ENCODE measurements around the gene PTTG1IP2.

Gene PTTG1IP2

DNA sequence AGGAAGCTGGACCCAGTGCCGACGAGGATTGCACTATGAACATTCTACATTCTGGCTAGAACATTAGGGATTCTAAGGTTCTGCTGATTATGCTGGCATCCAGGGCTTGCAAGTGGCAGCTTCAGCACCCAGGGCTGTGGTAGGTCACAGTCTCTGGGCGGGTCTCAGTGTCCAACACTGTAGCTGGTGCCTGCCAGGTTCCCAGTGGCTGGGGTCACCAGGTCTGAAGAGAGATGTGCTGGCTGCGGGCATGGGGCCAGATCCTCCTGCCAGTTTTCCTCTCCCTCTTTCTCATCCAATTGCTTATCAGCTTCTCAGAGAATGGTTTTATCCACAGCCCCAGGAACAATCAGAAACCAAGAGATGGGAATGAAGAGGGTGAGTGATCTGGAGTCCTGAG, at the start of gene PTTG1IP2:
Gene PTTG1IP2, plus strand, starts transcription at position 86 of the 400 bp plus-strand sequence. Its CDS starts 148 bp downstream, at position 234.
- DNase-seq = no peak

DNA sequence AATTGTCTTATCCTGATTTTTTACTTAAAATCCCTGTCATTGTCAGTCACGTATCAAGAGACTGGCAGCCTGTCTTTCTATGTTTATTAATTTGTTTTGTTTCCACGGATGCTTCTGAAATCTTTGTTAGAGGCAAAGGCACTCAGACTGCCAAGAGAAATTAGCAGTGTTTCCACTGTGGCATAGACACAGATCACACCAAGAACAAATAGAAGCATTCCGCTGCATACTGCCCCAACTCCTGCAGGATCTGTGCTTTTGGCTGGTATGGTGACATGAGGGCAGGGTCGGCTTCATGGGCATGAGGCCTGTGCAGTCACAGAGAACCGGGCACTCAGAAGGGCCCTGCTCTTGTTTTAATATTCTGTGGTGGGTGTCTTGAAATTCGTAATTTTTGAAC, 47.8 kb upstream of the PTTG1IP2 start:
- no peak for DNase-seq

GRCh38 chr7:90424720-90425119, 44.7 kb upstream of the PTTG1IP2 start:
- DNase-seq = peak; percentile 50

DNA sequence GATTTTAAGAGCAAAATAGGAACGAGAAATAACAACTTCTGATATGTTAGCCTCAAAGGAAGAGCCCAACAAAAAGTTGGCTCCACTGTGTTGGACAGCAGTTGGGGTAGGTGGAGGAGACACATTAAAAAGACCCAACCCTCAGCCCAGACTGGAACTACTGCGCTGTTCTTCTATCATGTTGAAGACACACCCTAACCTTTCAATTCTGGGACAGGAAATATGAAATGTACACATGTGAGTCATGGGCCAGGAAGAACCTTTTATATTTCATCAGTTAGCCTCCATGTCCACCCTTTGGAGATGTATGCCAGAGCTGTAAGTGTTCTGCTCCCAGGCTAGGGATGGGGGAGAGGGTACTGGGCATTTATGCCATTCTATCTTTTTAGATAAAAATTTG, 44.1 kb upstream of the PTTG1IP2 start:
- peak; percentile 32 for DNase-seq

GRCh38 chr7:90430614-90431460, 38.6 kb upstream of the PTTG1IP2 start:
- DNase-seq = no peak

DNA sequence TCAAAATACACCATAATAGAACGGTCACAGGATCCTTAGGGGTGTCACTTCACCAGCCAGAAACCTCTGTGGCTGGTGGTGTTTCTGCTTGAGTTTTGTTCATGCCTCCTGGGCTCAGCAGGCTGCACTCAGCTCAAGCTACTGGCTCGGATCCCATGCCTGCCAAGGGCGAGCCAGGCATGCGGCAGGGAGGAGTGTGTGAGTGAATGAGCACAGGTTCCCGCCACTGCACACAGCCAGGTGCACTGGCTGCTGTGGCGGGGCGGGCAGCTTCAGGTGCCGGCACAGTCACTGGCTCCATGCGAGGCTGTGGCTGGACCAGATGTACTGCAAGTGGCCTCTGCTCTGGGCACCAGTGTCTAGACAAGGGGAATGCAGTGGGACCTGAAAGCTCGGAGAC, 36.7 kb upstream of the PTTG1IP2 start:
- no peak for DNase-seq

GRCh38 chr7:90433221-90433620, 36.2 kb upstream of the PTTG1IP2 start:
- DNase-seq = no peak

- no peak for DNase-seq
Observed at GRCh38 chr7:90445633-90446032, 23.8 kb upstream of the PTTG1IP2 start.

DNA sequence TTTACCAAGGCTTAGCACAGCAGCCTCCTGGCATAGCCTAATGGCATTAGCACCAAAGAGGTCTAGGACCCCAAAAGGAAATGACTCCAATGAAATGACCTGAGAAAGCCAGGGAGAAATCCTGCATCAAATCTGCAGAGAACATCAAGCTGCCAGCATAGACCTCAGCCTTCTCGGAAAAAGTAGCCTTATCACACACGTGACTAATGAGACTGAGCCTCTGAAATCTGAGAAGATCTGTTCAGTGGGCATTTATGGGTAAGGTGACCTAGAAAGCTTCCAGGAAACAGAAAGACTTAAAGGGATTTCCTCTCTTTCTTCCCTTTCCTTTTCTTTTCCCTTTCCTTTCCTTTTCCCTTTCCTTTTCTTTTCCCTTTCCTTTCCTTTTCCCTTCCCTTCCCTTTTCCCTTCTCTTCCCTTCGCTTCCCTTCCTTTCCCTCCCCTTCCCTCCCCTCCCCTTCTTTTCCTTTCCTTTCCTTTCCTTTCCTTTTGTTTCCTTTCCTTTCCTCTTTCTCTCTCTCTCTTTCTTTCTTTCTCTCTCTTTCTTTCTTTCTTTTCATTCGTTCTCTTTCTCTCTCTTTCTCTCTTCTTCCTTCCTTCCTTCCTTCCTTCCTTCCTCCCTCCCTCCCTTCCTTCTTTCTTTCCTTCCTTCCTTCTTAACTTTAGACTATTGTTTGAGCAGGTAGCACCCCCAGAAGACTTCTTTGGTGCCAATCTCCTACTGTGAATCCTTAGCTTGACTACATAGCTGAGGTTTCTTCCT, 23.1 kb upstream of the PTTG1IP2 start:
- DNase-seq = no peak

DNA sequence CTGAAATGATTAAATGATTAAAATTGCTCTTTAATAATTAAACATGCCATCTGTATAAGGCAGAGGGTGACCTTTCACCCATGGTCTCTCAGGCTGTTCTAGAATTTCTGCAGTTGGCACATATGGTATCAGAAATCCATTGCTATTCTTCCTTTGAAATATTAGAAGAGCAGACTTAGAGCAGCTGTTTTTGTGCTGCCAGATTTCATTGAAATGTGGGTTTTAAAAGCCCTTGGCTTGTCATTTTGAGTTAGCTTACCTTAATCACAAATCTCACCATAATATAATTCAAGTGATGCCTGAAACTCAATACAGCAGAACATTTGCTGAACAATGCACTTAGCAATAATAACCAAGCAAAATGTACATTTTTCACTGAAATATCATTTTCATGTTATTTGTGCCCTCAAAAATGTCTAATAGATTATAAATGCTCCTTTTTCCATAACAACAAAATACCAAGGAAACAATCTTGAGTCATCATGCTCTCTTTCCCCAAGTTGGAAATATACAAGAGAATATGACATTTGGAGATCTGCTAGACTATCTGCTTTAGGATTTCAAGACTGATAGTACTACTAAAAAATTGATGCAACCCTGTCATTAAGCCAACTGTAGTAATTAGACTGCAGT, 16.1 kb upstream of the PTTG1IP2 start:
- DNase-seq = no peak

DNA sequence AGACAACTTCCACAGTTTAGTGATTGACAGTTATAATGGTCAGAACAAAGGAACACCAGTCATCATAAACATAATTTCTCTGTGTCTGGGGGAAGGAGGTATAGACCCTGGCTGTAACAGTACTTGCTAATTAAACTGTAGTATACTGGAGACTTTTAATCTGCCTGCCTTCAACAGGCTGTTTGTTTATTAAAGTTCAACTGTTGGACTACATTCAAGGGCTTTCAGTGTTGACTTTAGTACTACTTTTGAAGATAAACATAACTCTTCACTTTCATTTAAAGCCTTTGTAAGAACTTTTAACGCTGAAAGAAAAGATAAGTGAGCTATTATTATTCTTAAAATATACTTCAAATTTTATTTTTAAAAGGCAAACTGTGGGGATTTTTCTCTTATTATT, 15.5 kb upstream of the PTTG1IP2 start:
- no peak for DNase-seq

- DNase-seq = peak; percentile 44
Observed at GRCh38 chr7:90455163-90456030, 14.0 kb upstream of the PTTG1IP2 start.

DNA sequence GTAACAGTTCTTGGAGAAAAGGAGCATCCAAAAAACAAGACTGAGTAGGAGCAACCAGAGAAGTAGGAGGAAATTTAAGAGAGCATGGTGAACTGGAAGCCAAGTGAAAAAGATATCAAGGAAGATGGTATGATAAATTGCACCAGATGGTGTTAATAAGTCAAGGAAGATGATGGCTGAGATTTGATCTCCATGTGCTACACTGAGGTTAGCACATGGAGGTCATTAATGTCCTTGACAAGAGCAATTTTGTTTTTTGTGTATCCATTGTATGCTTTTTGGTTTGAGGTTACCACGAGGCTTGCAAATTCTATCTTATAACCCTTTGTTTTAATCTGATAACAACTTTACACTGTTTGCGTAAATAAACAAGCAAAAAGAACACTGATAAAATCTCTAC, 11.3 kb upstream of the PTTG1IP2 start:
- DNase-seq = no peak

- no peak for DNase-seq
Observed at GRCh38 chr7:90459888-90460287, 9.6 kb upstream of the PTTG1IP2 start.

- no peak for DNase-seq
Observed at GRCh38 chr7:90461219-90461618, 8.2 kb upstream of the PTTG1IP2 start.

- DNase-seq = peak; percentile 7
Observed at GRCh38 chr7:90463151-90463628, 6.2 kb upstream of the PTTG1IP2 start.

DNA sequence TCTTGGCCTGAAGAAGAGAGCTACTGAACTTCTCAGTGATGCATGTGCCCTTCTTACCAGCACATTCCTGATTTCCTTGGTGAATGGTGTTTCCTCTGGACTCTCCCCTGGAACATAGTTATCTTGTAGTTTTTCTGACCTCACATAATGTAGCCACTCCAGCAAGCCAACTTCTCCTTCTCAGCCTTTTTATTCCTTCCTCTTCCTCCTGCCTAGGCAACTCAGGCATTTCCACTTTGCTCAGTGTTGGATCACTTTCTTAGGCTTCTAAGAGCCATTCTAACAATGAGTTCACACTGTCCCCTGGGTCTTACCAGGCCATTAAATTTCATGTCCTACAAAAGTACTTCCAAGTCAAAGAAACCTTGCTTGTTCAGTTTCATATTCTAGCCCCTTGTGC, 3.6 kb upstream of the PTTG1IP2 start:
- no peak for DNase-seq

- no peak for DNase-seq
Observed at GRCh38 chr7:90472805-90473540, 3.5 kb downstream of the PTTG1IP2 start.

- no peak for DNase-seq
Observed at GRCh38 chr7:90473814-90474213, 4.4 kb downstream of the PTTG1IP2 start.

DNA sequence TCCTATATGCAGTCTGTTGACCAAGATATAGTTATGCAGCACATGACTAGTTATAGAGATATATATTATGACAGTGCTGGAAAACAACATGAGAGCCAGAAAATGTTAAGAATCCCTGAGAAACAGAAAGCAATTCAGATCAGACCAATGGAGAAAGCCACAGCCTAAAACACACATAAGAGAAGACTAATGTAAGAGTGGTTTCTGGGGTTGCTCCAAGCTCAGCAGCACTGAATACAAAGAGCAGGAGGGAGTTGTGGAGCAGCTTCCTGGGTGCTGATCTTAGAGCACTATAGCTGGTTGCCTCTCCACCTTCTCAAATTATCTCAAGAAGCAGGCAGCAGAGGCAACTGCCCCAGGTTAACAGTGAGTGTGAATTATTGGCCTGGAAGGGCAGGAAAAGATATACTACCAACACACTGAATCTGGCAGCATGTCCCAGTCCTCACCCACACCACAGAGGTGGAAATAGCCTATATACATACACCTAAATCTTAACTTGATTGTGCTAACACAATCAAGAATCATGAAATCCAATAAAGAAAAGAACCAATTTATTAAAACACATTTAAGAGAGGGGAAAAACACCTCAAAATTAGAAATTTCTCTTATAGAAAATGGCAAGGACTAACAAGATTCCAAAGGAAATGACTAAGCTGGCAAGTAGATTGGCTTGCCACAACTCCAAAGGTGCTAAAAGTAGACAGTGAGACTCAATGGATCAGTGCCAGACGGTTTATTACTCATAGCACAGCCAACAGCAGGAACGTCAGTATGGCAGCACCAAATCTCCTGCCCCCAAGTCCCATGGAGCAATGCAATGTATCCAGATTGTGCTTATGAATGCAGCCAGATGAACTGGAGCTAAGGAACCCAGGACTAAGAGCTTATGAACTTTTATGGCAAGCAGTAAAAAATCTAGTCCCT, 5.1 kb downstream of the PTTG1IP2 start:
- DNase-seq = no peak

GRCh38 chr7:90483251-90483650, 13.8 kb downstream of the PTTG1IP2 start:
- no peak for DNase-seq

All from activated CD4-positive, alpha-beta T cell treated with anti-CD3 and anti-CD28 coated beads, Interleukin-2, Interleukin-6, amounts not matched to agents 100 ng/mL and 50 ng/mL, durations not matched to agents 16 hours and 8 hours (primary cell).